IMR-90 (cell line): ENCODE results near the gene TBC1D22B. TPM values are rescaled to one million over a fixed set of nuclear protein-coding genes. Genes with fewer than 3 reads are reported as not detected.

ENCODE experiments used
- ATAC-seq: fragments of 200-7000 bp; cut with Tn5 transposase; 2 replicates; pipeline ENCODE4 v1.9.1; 2020; ENCODE audit warnings: low read depth, mild to moderate bottlenecking, moderate library complexity
- BruUV-seq: library from RNA; stranded (reverse); fragments of 400-500 nt; replicated peaks from 2 replicates; lab custom pipeline; 2021; lab: Mats Ljungman, UMichigan
- CTCF ChIA-PET: fragments of 300-600 bp; formaldehyde crosslinking; extraction: SDS; loops from one replicate; lab custom pipeline; 2021; ENCODE audit warnings: antibody characterized with exemption; lab: Yijun Ruan, JAX
- POLR2A ChIA-PET: fragments of 300-600 bp; sonication (Branson Sonifier 250); formaldehyde crosslinking; loops from one replicate; lab custom pipeline; 2022; ENCODE audit warnings: antibody characterized with exemption; ENCODE audit not compliant: unreplicated experiment; lab: Charles Lee
- DNase-seq: peaks from one replicate; pipeline ENCODE4 v3.0.0; 2013
- H2AFZ ChIP-seq: replicated peaks from 2 replicates; pipeline ENCODE3; 2013; ENCODE audit warnings: low read length, mild to moderate bottlenecking; ENCODE audit not compliant: poor library complexity
- H2AK5ac ChIP-seq: 2 replicates; pipeline ENCODE4 v1.6.1; 2013; ENCODE audit warnings: low read depth, low read length, inconsistent platforms
- H2AK9ac ChIP-seq: replicated peaks from 2 replicates; pipeline ENCODE3; 2013; ENCODE audit warnings: mild to moderate bottlenecking, low read depth, low read length, moderate library complexity; ENCODE audit not compliant: poor library complexity
- H2BK120ac ChIP-seq: 2 replicates; pipeline ENCODE4 v1.6.1; 2013; ENCODE audit warnings: low read depth, low read length, inconsistent platforms
- H2BK15ac ChIP-seq: 3 replicates; pipeline ENCODE4 v1.6.1; 2013; ENCODE audit warnings: low read depth, low read length, inconsistent platforms
- H2BK20ac ChIP-seq: 2 replicates; pipeline ENCODE4 v1.6.1; 2013; ENCODE audit warnings: low read depth, mild to moderate bottlenecking, inconsistent platforms, low read length, moderate library complexity
- H2BK5ac ChIP-seq: 2 replicates; pipeline ENCODE4 v1.6.1; 2013; ENCODE audit warnings: mild to moderate bottlenecking, low read depth, low read length, inconsistent platforms; ENCODE audit not compliant: poor library complexity, severe bottlenecking
- H3K14ac ChIP-seq: replicated peaks from 2 replicates; pipeline ENCODE4 v1.6.1; 2013; ENCODE audit warnings: low read depth, low read length, inconsistent platforms
- H3K18ac ChIP-seq: 2 replicates; pipeline ENCODE4 v1.6.1; 2013; ENCODE audit warnings: low read depth, low read length, control low read depth
- H3K23ac ChIP-seq: 2 replicates; pipeline ENCODE4 v1.6.1; 2013; ENCODE audit warnings: low read depth, low read length, inconsistent platforms
- H3K27ac ChIP-seq: 2 replicates; pipeline ENCODE4 v1.5.1; 2013; ENCODE audit warnings: mild to moderate bottlenecking, control low read depth, low read length; ENCODE audit not compliant: insufficient read depth
- H3K27me3 ChIP-seq: 2 replicates; pipeline ENCODE4 v1.6.1; 2013; ENCODE audit warnings: low read length; ENCODE audit not compliant: control insufficient read depth, insufficient read depth
- H3K36me3 ChIP-seq: 2 replicates; pipeline ENCODE4 v1.6.1; 2013; ENCODE audit warnings: low read length, mixed read lengths; ENCODE audit not compliant: control insufficient read depth, insufficient read depth
- H3K4ac ChIP-seq: 2 replicates; pipeline ENCODE4 v1.6.1; 2013; ENCODE audit warnings: low read depth, low read length, inconsistent platforms
- H3K4me1 ChIP-seq: 2 replicates; pipeline ENCODE4 v1.6.1; 2013; ENCODE audit warnings: low read length, mixed read lengths; ENCODE audit not compliant: control insufficient read depth, insufficient read depth
- H3K4me2 ChIP-seq: 2 replicates; pipeline ENCODE4 v1.6.1; 2013; ENCODE audit warnings: low read depth, mild to moderate bottlenecking, control low read depth, low read length, moderate library complexity
- H3K4me3 ChIP-seq: 2 replicates; pipeline ENCODE4 v1.5.1; 2013; ENCODE audit warnings: low read depth, mild to moderate bottlenecking, control low read depth, low read length, moderate library complexity; ENCODE audit not compliant: insufficient read depth
- H3K56ac ChIP-seq: 2 replicates; pipeline ENCODE4 v1.6.1; 2013; ENCODE audit warnings: low read length, inconsistent platforms; ENCODE audit not compliant: insufficient read depth; ENCODE audit errors: extremely low read depth
- H3K79me1 ChIP-seq, 2 experiments: 2 replicates each; pipeline ENCODE4 v1.6.1; 2013; ENCODE audit warnings: low read length in 2 of 2, inconsistent platforms in 1 of 2, low read depth in 1 of 2
- H3K9ac ChIP-seq: 2 replicates; pipeline ENCODE4 v1.6.1; 2013; ENCODE audit warnings: low read depth, low read length, control low read depth
- H3K9me1 ChIP-seq: 2 replicates; pipeline ENCODE4 v1.6.1; 2013; ENCODE audit warnings: low read length, inconsistent platforms; ENCODE audit not compliant: insufficient read depth
- H3K9me3 ChIP-seq: 2 replicates; pipeline ENCODE4 v1.6.1; 2013; ENCODE audit warnings: low read length; ENCODE audit not compliant: control insufficient read depth, insufficient read depth
- H4K20me1 ChIP-seq: 2 replicates; pipeline ENCODE4 v1.6.1; 2013; ENCODE audit warnings: low read length, inconsistent platforms; ENCODE audit not compliant: insufficient read depth
- H4K5ac ChIP-seq: 2 replicates; pipeline ENCODE4 v1.6.1; 2013; ENCODE audit warnings: mild to moderate bottlenecking, low read depth, low read length, control low read depth
- H4K8ac ChIP-seq, 2 experiments: 2 replicates each; pipeline ENCODE4 v1.6.1; 2013; ENCODE audit warnings: low read depth in 2 of 2, low read length in 2 of 2, control low read depth in 1 of 2, inconsistent platforms in 1 of 2
- H4K91ac ChIP-seq: 2 replicates; pipeline ENCODE4 v1.6.1; 2013; ENCODE audit warnings: low read depth, low read length, inconsistent platforms; ENCODE audit not compliant: insufficient read depth
- POLR2A ChIP-seq: IDR thresholded peaks from 2 replicates; pipeline ENCODE4 v1.6.1; 2012; ENCODE audit warnings: mild to moderate bottlenecking, low read depth, low read length
- RAD21 ChIP-seq: IDR thresholded peaks from 2 replicates; pipeline ENCODE4 v1.6.1; 2012; ENCODE audit warnings: low read length, improper control_type of control experiment
- USF2 ChIP-seq: fragments of 150-350 bp; IDR thresholded peaks from 2 replicates; pipeline ENCODE4 v1.6.1; 2017; ENCODE audit warnings: mild to moderate bottlenecking, antibody characterized with exemption, low read length, low read depth
- WGBS, 2 experiments: methylation state at CpG; one replicate each; pipeline versions ENCODE4 v1.1.5 to v1.1.7; 2013; ENCODE audit warnings: missing lambda C conversion rate in 2 of 2; ENCODE audit not compliant: insufficient read length in 1 of 2; ENCODE audit errors: extremely low coverage in 2 of 2; 5-methylcytosine and 5-hydroxymethylcytosine counted together
- dilution Hi-C: fragments of 300-500 bp; cut with HindIII; formaldehyde crosslinking; loops from one replicate; pipeline ENCODE4 v1.14.3; 2018; ENCODE audit warnings: low sequenced_read_pairs; ENCODE audit not compliant: unreplicated experiment
- in situ Hi-C: fragments of 300-500 bp; cut with MboI; formaldehyde crosslinking; loops from 3 replicates; pipeline ENCODE4 v1.14.3; 2019; ENCODE audit warnings: low sequenced_read_pairs, inconsistent platforms, mixed read lengths
- intact Hi-C: fragments of 100-400 bp; cut with micrococcal nuclease; formaldehyde crosslinking; loops from 2 replicates; pipeline ENCODE4 v1.10.0; 2022
- polyA plus RNA-seq, 3 experiments: library from polyadenylated mRNA; depleted of rRNA; stranded (reverse); fragments of >200 nt; gene quantifications; 2 replicates each; pipeline ENCODE4 v1.2.3, GENCODE V29; 2012; ENCODE audit warnings: low replicate concordance in 1 of 3
- total RNA-seq: library from RNA; depleted of rRNA; stranded (reverse); fragments of >200 nt; gene quantifications from 2 replicates; pipeline ENCODE4 v1.2.3, GENCODE V29; 2012

Gene TBC1D22B
- total and polyA plus RNA-seq, 2 of the 4 experiments (the other 2 are of a cell fraction), result 6.6 to 7.5 TPM

- H3K79me1 ChIP-seq, result no peaks in the 10 kb centered on the region
- H3K9me3 ChIP-seq, result no peaks in the 10 kb centered on the region
- H2BK5ac ChIP-seq, result no peak overlapping the region
- H3K14ac ChIP-seq, result no peak overlapping the region
- no peak overlapping the region for H3K9ac ChIP-seq
- peaks cover 2% of the 10 kb centered on the region; the same call in 1 of the 2 replicates for H3K27me3 ChIP-seq
- H3K23ac ChIP-seq, result no peak overlapping the region
- H3K4ac ChIP-seq, result no peak overlapping the region
- no peak overlapping the region for H3K56ac ChIP-seq
- TF ChIP-seq USF2 (no peak), RAD21 (no peak), POLR2A (no peak)
- no peaks in the 10 kb centered on the region for H3K9me1 ChIP-seq
- 0 out of 2 replicates have a peak, but pooled peaks cover 2% of the 10 kb centered on the region for H3K4me1 ChIP-seq
- in situ Hi-C loops, result no loop called here
- no peak overlapping the region for H3K4me3 ChIP-seq
- 71% methylated on average over 2 of the region's 4 CpGs; no CpG with 5 or more reads in 1 of the 2 experiments for WGBS, 2 experiments
- H4K8ac ChIP-seq, result no peak overlapping the region
- BruUV-seq, result no TSS peak
- H2BK120ac ChIP-seq, result no peak overlapping the region
- H4K5ac ChIP-seq, result no peak overlapping the region
- no peak overlapping the region for H4K91ac ChIP-seq
- H3K36me3 ChIP-seq, result no peaks in the 10 kb centered on the region
- no peak overlapping the region for H2BK15ac ChIP-seq
- intact Hi-C loops, result no loop called here
- CTCF ChIA-PET, result no interaction called here
- POLR2A ChIA-PET, result no interaction called here
- H3K4me2 ChIP-seq, result no peak overlapping the region
- no peak overlapping the region for H2AFZ ChIP-seq
- no peak overlapping the region for H2AK5ac ChIP-seq
- no peak overlapping the region for H3K27ac ChIP-seq
- no peak for DNase-seq
- peak; percentile 17; the same call in 1 of the 2 replicates for ATAC-seq
- no peaks in the 10 kb centered on the region for H4K20me1 ChIP-seq
- no peak overlapping the region for H2BK20ac ChIP-seq
- no peak overlapping the region for H2AK9ac ChIP-seq
- no peak overlapping the region for H3K18ac ChIP-seq
- dilution Hi-C loops, result no loop called here
These were observed 90.1 kb downstream of the TBC1D22B start for GRCh38 chr6:37347670-37348111.
